HG02938 (cell line): ENCODE results near the gene CFAP68.

ENCODE experiments used
- ATAC-seq: cut with Tn5 transposase; IDR thresholded peaks from one replicate; pipeline ENCODE4 v1.9.1; 2021; ENCODE audit warnings: mild to moderate bottlenecking, moderate library complexity; ENCODE audit not compliant: unreplicated experiment

CFAP68 gene

DNA sequence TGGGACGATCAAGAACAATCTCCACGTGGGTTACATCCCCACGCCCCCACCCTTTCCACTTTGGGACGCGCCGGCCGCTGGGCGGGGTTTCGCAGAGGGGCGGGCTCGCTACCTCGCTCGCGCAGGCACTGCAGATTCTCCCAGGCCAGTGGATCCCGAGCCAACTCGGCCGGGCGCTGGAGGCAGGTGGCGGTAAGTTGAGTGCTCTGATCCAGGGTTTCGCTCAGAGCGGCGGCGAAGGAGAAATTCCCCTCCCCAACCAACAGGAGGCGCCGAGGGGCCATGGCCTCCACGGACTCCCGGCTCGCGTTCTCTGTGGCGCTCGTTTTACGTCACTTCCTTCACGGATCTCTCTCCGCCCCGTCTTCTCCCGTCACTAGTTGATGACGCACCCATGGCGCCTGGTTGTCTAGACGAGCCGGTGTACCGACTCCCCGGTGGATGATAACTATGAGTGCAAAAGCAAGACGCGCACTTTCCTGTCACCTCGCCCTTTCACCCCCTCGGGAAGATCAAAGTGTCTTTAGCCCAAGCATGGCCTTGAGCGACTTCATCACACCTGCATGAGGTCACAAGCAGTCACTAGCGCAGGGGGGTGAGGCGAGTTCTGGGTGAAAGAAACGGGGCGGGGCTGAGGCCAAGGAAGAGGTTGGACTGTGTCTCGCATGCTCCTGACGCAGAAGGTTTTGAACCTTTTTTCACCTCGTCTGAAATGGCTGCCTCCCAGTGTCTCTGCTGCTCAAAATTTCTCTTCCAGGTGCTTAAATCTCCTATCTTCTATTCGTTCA is at the start of gene CFAP68, which contains the start of gene FDXACB1:
Gene CFAP68, plus strand, starts transcription at position 693 of the 788 bp plus-strand sequence. Its CDS starts 20 bp downstream, at position 713.
Gene FDXACB1, minus strand, starts transcription at position 317 of the 788 bp plus-strand sequence. Its CDS starts 33 bp downstream, at position 284.
- ATAC-seq, result peak; percentile 90

DNA sequence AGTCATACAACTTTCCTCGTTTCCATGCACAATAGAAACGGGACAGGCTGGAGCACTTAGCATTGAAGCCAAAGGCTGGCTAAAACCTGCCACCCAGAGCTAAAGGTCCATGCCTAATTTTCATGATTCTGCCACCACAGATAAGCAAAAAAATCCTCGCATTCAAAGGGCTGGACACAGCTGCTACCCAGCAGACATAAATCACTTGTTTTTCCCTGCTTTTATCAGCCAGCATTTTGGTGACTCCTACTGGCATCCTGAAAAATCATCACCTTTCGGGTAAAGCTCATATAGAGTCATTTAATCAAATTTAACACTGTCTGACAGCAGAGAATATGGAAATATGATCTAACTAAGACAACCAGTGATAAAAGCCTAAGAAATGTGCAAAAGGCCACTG is 45.8 kb upstream of the CFAP68 start:
- ATAC-seq, result no peak

GRCh38 chr11:111834432-111835163 is 44.7 kb upstream of the CFAP68 start:
- ATAC-seq, result no peak

DNA sequence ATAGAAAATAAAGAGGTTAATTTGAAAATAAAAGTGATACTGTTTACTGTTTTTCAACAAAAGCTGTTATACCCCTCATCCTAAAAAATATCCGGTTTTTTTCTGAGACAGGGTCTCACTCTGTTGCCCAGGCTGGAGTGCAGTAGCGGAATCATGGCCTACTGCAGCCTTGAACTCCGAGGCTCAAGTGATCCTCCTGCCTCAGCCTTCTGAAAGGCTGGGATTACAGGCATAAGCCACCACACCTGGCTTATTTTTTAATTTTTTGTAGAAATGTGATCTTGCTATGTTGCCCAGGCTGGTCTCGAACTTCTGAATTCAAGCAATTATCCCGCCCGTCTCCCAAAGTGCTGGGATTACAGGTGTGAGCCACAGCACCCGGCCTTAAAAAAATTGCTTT is 43.7 kb upstream of the CFAP68 start:
- no peak for ATAC-seq

DNA sequence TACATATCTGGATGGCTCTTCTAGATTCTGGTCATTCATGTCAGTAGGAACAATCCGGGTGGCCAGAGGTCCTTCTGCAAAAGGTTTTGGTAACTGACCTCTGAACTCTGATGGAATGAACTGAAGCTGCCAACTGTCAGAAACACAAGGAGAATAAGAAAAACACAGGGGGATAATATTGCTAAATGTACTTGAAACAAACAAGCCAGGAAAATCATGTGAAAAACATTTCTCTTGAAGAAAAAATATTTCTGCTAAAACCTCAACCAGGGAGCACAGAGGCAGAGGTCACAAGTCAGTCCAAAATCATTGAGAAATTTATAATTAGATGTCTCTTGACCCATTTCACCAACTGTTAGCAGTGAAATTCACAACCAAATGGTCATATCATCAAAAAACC is 43.2 kb upstream of the CFAP68 start:
- ATAC-seq, result no peak

GRCh38 chr11:111836721-111837120 is 42.6 kb upstream of the CFAP68 start:
- peak; percentile 83 for ATAC-seq

GRCh38 chr11:111837366-111837891 is 41.9 kb upstream of the CFAP68 start:
- ATAC-seq, result no peak

- no peak for ATAC-seq
Measured at GRCh38 chr11:111838054-111838453, 41.3 kb upstream of the CFAP68 start.

GRCh38 chr11:111840143-111840542 is 39.2 kb upstream of the CFAP68 start:
- ATAC-seq, result no peak

GRCh38 chr11:111841370-111842053 is 37.8 kb upstream of the CFAP68 start:
- peak; percentile 60 for ATAC-seq

GRCh38 chr11:111843661-111844060 is 35.7 kb upstream of the CFAP68 start:
- no peak for ATAC-seq

DNA sequence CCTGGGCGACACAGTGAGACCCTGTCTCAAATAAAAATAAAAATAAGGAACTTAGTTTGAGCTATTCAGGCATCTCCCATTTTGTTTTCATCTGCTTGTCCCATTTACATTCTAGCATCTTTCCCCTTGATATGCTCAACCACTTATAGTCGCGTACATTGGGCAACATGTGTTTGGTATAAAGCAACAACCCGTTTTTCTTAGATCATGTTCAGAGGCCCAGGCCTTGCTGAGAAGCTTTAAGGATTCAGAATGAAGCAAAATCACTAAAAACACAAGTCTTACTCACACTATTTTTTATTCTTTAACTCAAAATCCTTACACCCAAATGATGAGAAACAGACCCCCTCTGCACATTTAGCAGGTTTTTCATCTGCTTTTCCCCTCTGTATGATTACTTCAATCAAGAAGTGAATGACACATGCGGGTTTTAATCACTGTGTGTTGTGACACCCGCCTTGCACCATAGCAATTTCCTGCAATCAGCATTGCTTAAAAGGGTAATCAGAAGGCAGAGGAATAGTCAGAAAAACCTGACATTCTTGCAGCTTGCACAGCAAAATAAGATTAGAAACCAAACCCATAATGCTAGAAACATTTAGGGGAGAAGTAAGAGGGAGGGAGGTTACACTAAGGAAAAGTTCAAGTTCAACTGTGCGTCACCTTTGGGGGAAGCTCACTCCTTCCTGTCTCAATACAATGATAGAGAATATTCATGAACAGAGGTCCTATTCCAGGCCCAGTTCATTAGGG is 33.9 kb upstream of the CFAP68 start:
- ATAC-seq, result no peak

GRCh38 chr11:111846063-111846462 is 33.3 kb upstream of the CFAP68 start:
- ATAC-seq, result no peak

- no peak for ATAC-seq
Measured at GRCh38 chr11:111846636-111847035, 32.7 kb upstream of the CFAP68 start.

DNA sequence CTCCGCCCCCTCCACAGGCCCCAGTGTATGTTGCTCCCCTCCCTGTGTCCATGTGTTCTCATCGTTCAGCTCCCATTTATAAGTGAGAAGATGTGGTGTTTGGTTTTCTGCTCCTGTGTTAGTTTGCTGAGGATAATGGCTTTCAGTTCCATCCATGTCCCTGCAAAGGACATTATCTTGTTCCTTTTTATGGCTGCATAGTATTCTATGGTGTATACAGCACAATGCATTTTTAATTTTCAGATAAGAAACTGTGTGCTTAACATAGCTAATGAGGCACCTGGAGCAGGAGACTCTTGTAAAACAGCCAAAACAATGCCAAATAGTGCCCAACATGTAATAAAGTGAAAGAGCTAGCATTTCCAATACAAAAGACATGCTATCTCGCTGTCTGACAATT is 29.7 kb upstream of the CFAP68 start:
- ATAC-seq, result no peak

GRCh38 chr11:111851067-111851466 is 28.3 kb upstream of the CFAP68 start:
- no peak for ATAC-seq

- ATAC-seq, result no peak
Measured at GRCh38 chr11:111851636-111852035, 27.7 kb upstream of the CFAP68 start.

DNA sequence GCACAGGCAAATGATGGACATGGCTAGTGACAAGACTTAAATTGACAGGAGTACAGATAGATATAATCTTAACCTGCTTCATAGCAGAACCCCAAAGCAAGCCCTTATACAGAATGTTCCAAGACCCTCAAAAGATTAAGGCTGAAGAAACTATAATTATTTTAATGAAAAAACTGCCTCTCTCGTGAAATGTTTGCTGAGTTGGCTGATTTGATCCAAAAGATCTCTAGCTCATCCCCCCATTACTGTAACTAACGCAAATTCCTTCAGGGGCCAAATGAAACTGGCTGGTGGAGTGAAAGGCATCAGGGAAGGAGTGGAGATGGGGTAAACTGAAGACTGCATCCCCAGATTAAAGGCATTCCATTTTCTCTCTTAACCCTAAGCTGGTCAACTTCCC is 27.2 kb upstream of the CFAP68 start:
- ATAC-seq, result no peak

DNA sequence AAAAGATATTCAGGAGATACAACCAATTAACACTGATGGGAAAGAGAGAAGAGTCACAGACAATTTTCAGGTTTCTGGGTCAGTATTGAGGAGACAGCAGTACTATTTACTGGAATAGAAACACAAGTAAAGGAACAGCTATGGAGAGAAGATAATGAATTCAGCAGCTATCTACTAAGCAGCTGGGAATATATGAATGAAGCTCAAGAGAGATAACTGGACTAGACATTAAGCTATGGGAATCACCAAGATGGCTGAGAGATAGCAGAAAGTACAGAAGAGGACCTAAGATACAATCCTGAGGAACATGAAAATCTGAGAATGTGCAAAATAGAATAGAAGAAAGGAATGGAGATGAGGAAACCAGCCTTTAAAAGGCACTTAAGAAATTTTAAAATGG is 23.8 kb upstream of the CFAP68 start:
- no peak for ATAC-seq

- no peak for ATAC-seq
Measured at GRCh38 chr11:111860257-111860656, 19.1 kb upstream of the CFAP68 start.

DNA sequence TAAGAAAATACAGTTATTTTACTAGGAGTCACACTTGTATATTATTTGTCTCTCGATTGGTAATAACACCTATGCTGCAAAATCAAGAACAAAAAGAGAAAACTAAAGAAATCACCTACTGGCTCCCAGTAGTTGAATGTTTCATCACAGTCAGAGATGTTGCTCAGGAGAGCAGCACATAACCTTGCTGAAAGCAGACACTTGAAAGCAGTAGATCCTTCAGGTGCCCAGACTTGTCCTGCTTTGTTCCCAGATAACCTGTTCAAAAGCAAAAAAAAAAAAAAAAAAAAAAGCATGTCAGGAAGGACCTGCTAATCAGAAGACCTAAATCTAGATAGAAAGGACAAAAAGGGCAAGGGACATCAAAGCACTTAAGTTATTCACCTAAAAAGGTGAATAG is 9.2 kb upstream of the CFAP68 start:
- no peak for ATAC-seq
